Subcutaneous abdominal adipose tissue (tissue), 5 donors: ENCODE measurements around the gene IQGAP1.
"Not testable (repeated sequence)": the region's sequence is repeated elsewhere in the genome, so short reads cannot be mapped to it uniquely, and the experiment has no call there.

Source experiments
- H3K27ac ChIP-seq: one replicate; pipeline ENCODE4 v1.7.0; 2013; ENCODE audit warnings: low read depth, mild to moderate bottlenecking, inconsistent platforms, low read length, moderate library complexity
- H3K27me3 ChIP-seq, 5 donors: one replicate each; pipeline ENCODE4 v1.7.0; 2013; ENCODE audit warnings: low read length in 5 of 5, inconsistent platforms in 1 of 5; ENCODE audit not compliant: control insufficient read depth in 5 of 5, insufficient read depth in 4 of 5
- H3K36me3 ChIP-seq, 5 donors: one replicate each; pipeline ENCODE4 v1.7.0; 2013; ENCODE audit warnings: low read length in 5 of 5; ENCODE audit not compliant: control insufficient read depth in 5 of 5, insufficient read depth in 5 of 5
- H3K4me1 ChIP-seq, 5 donors: one replicate each; pipeline ENCODE4 v1.7.0; 2013; ENCODE audit warnings: low read length in 5 of 5, mild to moderate bottlenecking in 3 of 5, moderate library complexity in 1 of 5; ENCODE audit not compliant: control insufficient read depth in 5 of 5, insufficient read depth in 5 of 5
- H3K4me3 ChIP-seq, 5 donors: one replicate each; pipeline ENCODE4 v1.7.0; 2013; ENCODE audit warnings: low read length in 5 of 5, low read depth in 1 of 5
- H3K9ac ChIP-seq, 5 donors: one replicate each; pipeline ENCODE4 v1.7.0; 2013; ENCODE audit warnings: low read length in 5 of 5, mild to moderate bottlenecking in 4 of 5, moderate library complexity in 3 of 5
- H3K9me3 ChIP-seq, 5 donors: one replicate each; pipeline ENCODE4 v1.7.0; 2013; ENCODE audit warnings: low read length in 5 of 5; ENCODE audit not compliant: control insufficient read depth in 5 of 5
- donor health status: healthy.
- donor health status: healthy.
- donor health status: healthy.
- donor health status: healthy.
- donor health status: healthy.

Gene IQGAP1

GRCh38 chr15:90495067-90495466 lies 107.0 kb downstream of the IQGAP1 start:
- H3K27ac ChIP-seq: no peak overlapping the region
- H3K36me3 ChIP-seq: peaks cover 52 to 91% (median 84%) of the 10 kb centered on the region in 5 donors
- H3K9ac ChIP-seq: no peak overlapping the region
- H3K4me1 ChIP-seq: peaks cover 0 to 6% (median 3%) of the 10 kb centered on the region in 5 donors
- no peak overlapping the region for H3K4me3 ChIP-seq
- H3K9me3 ChIP-seq: no peaks in the 10 kb centered on the region
- H3K27me3 ChIP-seq: no peaks in the 10 kb centered on the region

DNA sequence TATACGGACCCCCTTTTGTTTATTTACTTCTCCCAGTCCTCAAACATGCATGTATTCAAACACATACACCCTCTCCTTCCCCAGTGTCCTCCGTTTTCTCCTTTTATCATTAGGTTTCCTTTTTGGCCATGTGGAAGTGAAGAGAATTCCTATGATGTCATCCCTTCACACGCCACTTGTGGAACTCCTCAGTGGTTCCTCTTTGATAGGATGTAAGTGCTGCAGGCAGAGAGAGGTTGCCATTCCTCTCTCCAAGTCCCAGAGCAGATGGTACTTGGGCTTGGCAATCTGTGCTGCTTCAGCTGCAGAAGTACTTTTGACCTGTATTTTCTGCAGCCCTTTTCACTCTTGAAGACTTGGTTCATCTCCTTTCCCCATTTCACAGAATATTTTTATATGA lies 108.7 kb downstream of the IQGAP1 start:
- H3K36me3 ChIP-seq: peaks cover 57 to 86% (median 81%) of the 10 kb centered on the region in 5 donors
- H3K27me3 ChIP-seq: no peaks in the 10 kb centered on the region
- H3K9me3 ChIP-seq: no peaks in the 10 kb centered on the region
- H3K27ac ChIP-seq: no peak overlapping the region
- H3K4me1 ChIP-seq: peaks cover 0 to 6% (median 3%) of the 10 kb centered on the region in 5 donors
- no peak overlapping the region for H3K4me3 ChIP-seq
- H3K9ac ChIP-seq: no peak overlapping the region

DNA sequence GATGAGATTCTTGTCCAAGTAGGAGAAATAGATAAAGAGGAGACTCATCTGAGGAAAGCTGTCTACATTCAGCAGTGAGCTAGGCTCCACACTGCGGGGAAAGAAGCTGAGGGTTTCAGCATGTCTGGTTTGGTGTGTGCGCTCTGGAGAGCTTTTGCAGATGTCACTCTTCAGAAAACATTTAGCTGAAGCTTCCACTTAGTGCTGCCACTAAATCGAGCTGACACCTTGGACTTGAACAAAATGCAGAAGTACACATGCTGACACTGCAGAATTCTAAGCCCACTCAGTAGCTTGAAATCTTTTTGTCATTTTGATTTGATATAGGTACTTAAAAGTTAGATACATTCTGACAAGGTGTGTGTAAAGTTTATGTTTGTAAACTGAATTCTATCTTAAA lies 109.3 kb downstream of the IQGAP1 start:
- H3K36me3 ChIP-seq: peaks cover 60 to 86% (median 81%) of the 10 kb centered on the region in 5 donors
- H3K27me3 ChIP-seq: no peaks in the 10 kb centered on the region
- no peak overlapping the region for H3K27ac ChIP-seq
- peaks cover 0 to 6% (median 3%) of the 10 kb centered on the region in 5 donors for H3K4me1 ChIP-seq
- no peak overlapping the region for H3K9ac ChIP-seq
- H3K4me3 ChIP-seq: no peak overlapping the region
- no peaks in the 10 kb centered on the region for H3K9me3 ChIP-seq

GRCh38 chr15:90497912-90498311 lies 109.9 kb downstream of the IQGAP1 start:
- H3K27ac ChIP-seq: no peak overlapping the region
- H3K4me3 ChIP-seq: no peak overlapping the region
- H3K27me3 ChIP-seq: no peaks in the 10 kb centered on the region
- H3K4me1 ChIP-seq: peaks cover 0 to 6% (median 3%) of the 10 kb centered on the region in 5 donors
- no peak overlapping the region for H3K9ac ChIP-seq
- peaks cover 57 to 85% (median 77%) of the 10 kb centered on the region in 5 donors for H3K36me3 ChIP-seq
- H3K9me3 ChIP-seq: no peaks in the 10 kb centered on the region

- H3K27me3 ChIP-seq: no peaks in the 10 kb centered on the region
- no peak overlapping the region for H3K27ac ChIP-seq
- no peak overlapping the region for H3K4me3 ChIP-seq
- peaks cover 39 to 64% (median 54%) of the 10 kb centered on the region in 5 donors for H3K36me3 ChIP-seq
- H3K9ac ChIP-seq: no peak overlapping the region
- H3K4me1 ChIP-seq: peaks cover 0 to 6% (median 3%) of the 10 kb centered on the region in 5 donors
- H3K9me3 ChIP-seq: no peaks in the 10 kb centered on the region
These were observed 112.1 kb downstream of the IQGAP1 start for GRCh38 chr15:90500171-90500570.

GRCh38 chr15:90501898-90502297 lies 113.9 kb downstream of the IQGAP1 start:
- Histone ChIP-seq H3K36me3 (peaks cover 32 to 55% (median 47%) of the 10 kb centered on the region in 5 donors), H3K27ac (no peak overlapping the region), H3K4me1 (peaks cover 0 to 3% (median 2%) of the 10 kb centered on the region in 5 donors), H3K9ac (no peak overlapping the region), H3K4me3 (no peak overlapping the region), H3K27me3 (no peaks in the 10 kb centered on the region), H3K9me3 (no peaks in the 10 kb centered on the region)

- not testable (repeated sequence) for H3K27ac ChIP-seq, H3K4me1 ChIP-seq, H3K4me3 ChIP-seq, H3K36me3 ChIP-seq, H3K27me3 ChIP-seq, H3K9ac ChIP-seq, H3K9me3 ChIP-seq
These were observed 122.7 kb downstream of the IQGAP1 start for GRCh38 chr15:90510781-90511180.

- not testable (repeated sequence) for H3K27me3 ChIP-seq, H3K9ac ChIP-seq, H3K9me3 ChIP-seq, H3K36me3 ChIP-seq, H3K4me1 ChIP-seq, H3K27ac ChIP-seq, H3K4me3 ChIP-seq
These were observed 123.2 kb downstream of the IQGAP1 start for GRCh38 chr15:90511211-90511618.

- no peaks in the 10 kb centered on the region for H3K27me3 ChIP-seq
- H3K9ac ChIP-seq: no peak overlapping the region
- H3K4me1 ChIP-seq: no peaks in the 10 kb centered on the region
- no peak overlapping the region for H3K4me3 ChIP-seq
- H3K36me3 ChIP-seq: no peaks in the 10 kb centered on the region
- H3K9me3 ChIP-seq: no peaks in the 10 kb centered on the region
- H3K27ac ChIP-seq: no peak overlapping the region
These were observed 124.2 kb downstream of the IQGAP1 start for GRCh38 chr15:90512276-90512675.

DNA sequence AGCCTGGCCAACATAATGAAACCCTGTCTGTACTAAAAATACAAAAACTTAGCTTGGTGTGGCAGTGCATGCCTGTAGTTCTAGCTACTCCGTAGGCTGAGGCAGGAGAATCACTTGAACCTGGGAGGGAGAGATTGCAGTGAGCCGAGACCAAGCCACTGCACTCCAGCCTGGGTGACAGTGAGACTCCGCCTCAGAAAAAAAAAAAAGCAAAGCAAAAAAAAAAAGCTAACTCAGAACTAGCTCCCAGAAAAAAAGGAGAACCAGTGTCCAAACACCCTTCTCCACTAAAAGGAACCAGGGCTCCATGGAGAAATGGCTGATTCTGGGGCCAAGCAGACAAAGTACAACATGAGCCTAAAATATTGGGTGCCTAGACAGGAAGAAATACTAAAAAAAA lies 124.9 kb downstream of the IQGAP1 start:
- no peaks in the 10 kb centered on the region for H3K27me3 ChIP-seq
- no peak overlapping the region for H3K9ac ChIP-seq
- no peaks in the 10 kb centered on the region for H3K4me1 ChIP-seq
- H3K27ac ChIP-seq: no peak overlapping the region
- H3K4me3 ChIP-seq: no peak overlapping the region
- H3K9me3 ChIP-seq: no peaks in the 10 kb centered on the region
- no peaks in the 10 kb centered on the region for H3K36me3 ChIP-seq

GRCh38 chr15:90513448-90513847 lies 125.4 kb downstream of the IQGAP1 start:
- Histone ChIP-seq H3K27me3 (no peaks in the 10 kb centered on the region), H3K9me3 (no peaks in the 10 kb centered on the region), H3K4me1 (no peaks in the 10 kb centered on the region), H3K27ac (no peak overlapping the region), H3K4me3 (no peak overlapping the region), H3K9ac (no peak overlapping the region), H3K36me3 (no peaks in the 10 kb centered on the region)
